Esophagus squamous epithelium (tissue), 5 donors: ENCODE data around the gene RBPJL. TPM values are rescaled to one million over a fixed set of nuclear protein-coding genes. Genes with fewer than 3 reads are reported as not detected.

Source experiments
- DNase-seq: peaks from one replicate; lab custom pipeline; 2025; lab: John Stamatoyannopoulos, UW
- H3K27ac ChIP-seq, 4 donors: fragments of 200-600 bp; sonication (generic); one replicate each; pipeline ENCODE4 v1.5.1; 2016 to 2019; ENCODE audit warnings: mild to moderate bottlenecking in 1 of 4
- H3K27me3 ChIP-seq, 4 donors: fragments of 200-600 bp; sonication (generic); 1 replicate in 3 of 4; 2 replicates in 1 of 4; pipeline versions ENCODE4 v1.5.1 to v1.6.0; 2017 to 2021; ENCODE audit warnings: antibody characterized with exemption in 1 of 4
- H3K36me3 ChIP-seq, 3 donors: fragments of 200-600 bp; sonication (generic); one replicate each; pipeline ENCODE4 v1.5.1; 2016 to 2019
- H3K4me1 ChIP-seq, 3 donors: fragments of 200-600 bp; sonication (generic); one replicate each; pipeline ENCODE4 v1.5.1; 2017 to 2019
- H3K4me3 ChIP-seq, 4 donors: fragments of 200-600 bp; sonication (generic); 1 replicate in 3 of 4; 2 replicates in 1 of 4; pipeline ENCODE4 v1.5.1; 2016 to 2019; ENCODE audit warnings: mild to moderate bottlenecking in 2 of 4, moderate library complexity in 1 of 4
- H3K9me3 ChIP-seq, 3 donors: fragments of 200-600 bp; sonication (generic); one replicate each; pipeline ENCODE4 v1.5.1; 2016 to 2019
- POLR2A ChIP-seq, 4 donors: fragments of 450-650 bp; IDR thresholded peaks; one replicate each; pipeline ENCODE4 v1.6.1; 2017; ENCODE audit warnings: antibody characterized with exemption in 4 of 4, mild to moderate bottlenecking in 4 of 4, moderate library complexity in 3 of 4
- WGBS, 2 donors: methylation state at CpG; one replicate each; pipeline ENCODE4 v1.1.5; 2018; 5-methylcytosine and 5-hydroxymethylcytosine counted together
- intact Hi-C: fragments of 100-400 bp; cut with DNase I; formaldehyde crosslinking; loops from one replicate; pipeline ENCODE4 v1.15.0; 2022
- total RNA-seq, 4 donors: library from RNA; depleted of rRNA; stranded (reverse); fragments of >200 nt; gene quantifications; one replicate each; pipeline ENCODE4 v1.1.0, GENCODE V29; 2016
- TF ChIP-seq, protein P1 (sequence below), 6 experiments: fragments of 450-650 bp in 4 of 6; fragments of 200-600 bp in 2 of 6; sonication (generic) in 2 of 6; IDR thresholded peaks; one replicate each; pipeline ENCODE4 v1.5.1; 2016 to 2019; ENCODE audit warnings: antibody characterized with exemption in 6 of 6, mild to moderate bottlenecking in 4 of 6, moderate library complexity in 4 of 6
- donor health status: DM: yes; HTN: yes; CAD: no.

The RBPJL gene, protein sequence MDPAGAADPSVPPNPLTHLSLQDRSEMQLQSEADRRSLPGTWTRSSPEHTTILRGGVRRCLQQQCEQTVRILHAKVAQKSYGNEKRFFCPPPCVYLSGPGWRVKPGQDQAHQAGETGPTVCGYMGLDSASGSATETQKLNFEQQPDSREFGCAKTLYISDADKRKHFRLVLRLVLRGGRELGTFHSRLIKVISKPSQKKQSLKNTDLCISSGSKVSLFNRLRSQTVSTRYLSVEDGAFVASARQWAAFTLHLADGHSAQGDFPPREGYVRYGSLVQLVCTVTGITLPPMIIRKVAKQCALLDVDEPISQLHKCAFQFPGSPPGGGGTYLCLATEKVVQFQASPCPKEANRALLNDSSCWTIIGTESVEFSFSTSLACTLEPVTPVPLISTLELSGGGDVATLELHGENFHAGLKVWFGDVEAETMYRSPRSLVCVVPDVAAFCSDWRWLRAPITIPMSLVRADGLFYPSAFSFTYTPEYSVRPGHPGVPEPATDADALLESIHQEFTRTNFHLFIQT
- total RNA-seq: not detected

DNA sequence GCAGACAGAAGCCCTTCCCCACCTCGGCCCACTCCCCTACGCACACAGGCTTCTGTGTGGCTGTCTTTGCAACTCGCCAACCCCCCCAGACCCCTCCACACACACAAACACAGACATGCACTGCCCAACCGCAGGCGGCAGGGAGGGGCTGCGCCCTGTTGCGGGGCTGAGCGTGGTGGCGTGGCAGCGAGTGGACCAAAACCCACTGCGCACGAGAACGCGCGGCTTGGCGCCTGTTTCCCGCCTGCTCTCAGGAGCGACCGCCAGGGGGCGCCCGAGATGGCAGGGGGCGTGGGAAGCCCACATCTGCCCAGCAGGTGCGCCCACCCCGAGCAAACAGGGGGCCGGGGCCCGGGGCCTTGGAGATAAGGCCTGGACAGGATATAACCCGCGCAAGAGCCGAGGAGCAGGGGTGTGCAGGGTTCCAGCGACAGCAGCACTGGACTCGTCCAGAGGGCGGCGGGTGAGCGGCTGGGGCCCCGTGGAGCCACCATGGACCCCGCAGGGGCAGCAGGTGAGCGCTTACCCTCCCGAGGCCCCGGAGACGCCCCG, at the start of gene RBPJL:
TSS of gene RBPJL (plus strand) at position 410 of the 552 bp plus-strand sequence. CDS start at position 493, 83 bp downstream.
- WGBS, 2 donors: 2 to 36% methylated on average over 12 to 19 of the region's 41 CpGs
- peaks cover 0 to 85% (median 0%) of the 10 kb centered on the region in 4 donors for H3K27me3 ChIP-seq
- DNase-seq: no peak
- peaks cover 0 to 31% (median 6%) of the 10 kb centered on the region in 3 donors for H3K4me1 ChIP-seq
- H3K36me3 ChIP-seq: no peaks in the 10 kb centered on the region
- TF ChIP-seq POLR2A (IDR thresholded peaks at IDR 0.05): no peak
- TF ChIP-seq, protein P1, sequence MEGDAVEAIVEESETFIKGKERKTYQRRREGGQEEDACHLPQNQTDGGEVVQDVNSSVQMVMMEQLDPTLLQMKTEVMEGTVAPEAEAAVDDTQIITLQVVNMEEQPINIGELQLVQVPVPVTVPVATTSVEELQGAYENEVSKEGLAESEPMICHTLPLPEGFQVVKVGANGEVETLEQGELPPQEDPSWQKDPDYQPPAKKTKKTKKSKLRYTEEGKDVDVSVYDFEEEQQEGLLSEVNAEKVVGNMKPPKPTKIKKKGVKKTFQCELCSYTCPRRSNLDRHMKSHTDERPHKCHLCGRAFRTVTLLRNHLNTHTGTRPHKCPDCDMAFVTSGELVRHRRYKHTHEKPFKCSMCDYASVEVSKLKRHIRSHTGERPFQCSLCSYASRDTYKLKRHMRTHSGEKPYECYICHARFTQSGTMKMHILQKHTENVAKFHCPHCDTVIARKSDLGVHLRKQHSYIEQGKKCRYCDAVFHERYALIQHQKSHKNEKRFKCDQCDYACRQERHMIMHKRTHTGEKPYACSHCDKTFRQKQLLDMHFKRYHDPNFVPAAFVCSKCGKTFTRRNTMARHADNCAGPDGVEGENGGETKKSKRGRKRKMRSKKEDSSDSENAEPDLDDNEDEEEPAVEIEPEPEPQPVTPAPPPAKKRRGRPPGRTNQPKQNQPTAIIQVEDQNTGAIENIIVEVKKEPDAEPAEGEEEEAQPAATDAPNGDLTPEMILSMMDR (IDR thresholded peaks at IDR 0.05): peak in 5 of 6 experiments; percentile 40 to 72 (median 61)
- H3K27ac ChIP-seq: no peak within 1 kb of the TSS
- H3K9me3 ChIP-seq: no peaks in the 10 kb centered on the region
- peak within 1 kb of the TSS in 1 of 4 donors; percentile 19 for H3K4me3 ChIP-seq
- intact Hi-C loops: no loop called here

DNA sequence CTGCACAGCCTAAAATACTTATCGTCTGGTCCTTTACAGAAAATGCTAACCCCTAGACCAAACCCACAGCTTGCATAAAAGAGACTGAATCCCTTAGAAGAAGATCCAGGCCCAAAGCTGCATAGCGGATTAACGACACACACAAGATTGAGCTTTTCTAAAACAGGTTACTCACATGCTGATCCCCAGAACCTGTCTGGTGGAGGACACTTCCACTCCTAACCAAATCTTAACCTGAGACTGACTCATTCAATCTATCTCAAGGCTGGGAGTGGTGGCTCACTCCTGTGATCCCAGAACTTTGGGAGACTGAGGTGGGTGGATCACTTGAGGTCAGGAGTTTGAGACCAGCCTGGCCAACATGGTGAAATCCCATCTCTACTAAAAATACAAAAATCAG, 49.5 kb upstream of the RBPJL start:
- TF ChIP-seq, protein P1 (IDR thresholded peaks at IDR 0.05): no peak
- TF ChIP-seq POLR2A (IDR thresholded peaks at IDR 0.05): no peak
- WGBS, 2 donors: 39 to 82% methylated on average over 3 of the region's 3 CpGs
- Histone ChIP-seq H3K27me3 (peaks cover 0 to 31% (median 0%) of the 10 kb centered on the region in 4 donors), H3K4me3 (no peak overlapping the region), H3K27ac (peak overlapping the region in 2 of 4 donors; percentile 27 to 34), H3K4me1 (peaks cover 16 to 59% (median 36%) of the 10 kb centered on the region in 3 donors), H3K36me3 (no peaks in the 10 kb centered on the region), H3K9me3 (no peaks in the 10 kb centered on the region)
- intact Hi-C loops: no loop called here
- DNase-seq: no peak

DNA sequence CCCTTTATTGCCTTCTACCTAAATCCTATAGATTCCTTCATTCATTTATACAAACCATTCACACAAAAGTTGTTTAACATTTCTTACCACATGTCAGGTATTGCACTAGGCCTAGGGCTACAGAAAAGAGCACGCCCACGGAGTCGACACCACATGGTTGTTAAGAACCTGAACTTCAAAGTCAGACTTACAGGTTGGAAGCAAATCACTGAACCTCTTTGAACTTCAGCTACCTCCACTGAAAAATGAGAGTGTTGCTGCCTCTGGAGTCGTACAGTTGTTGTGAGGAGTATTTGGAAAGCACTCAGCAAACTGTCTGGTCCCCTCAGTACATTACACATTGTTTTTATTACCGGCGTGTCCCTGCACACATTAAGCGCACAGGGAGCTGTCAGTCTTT, 48.9 kb upstream of the RBPJL start:
- Histone ChIP-seq H3K4me1 (peaks cover 16 to 53% (median 30%) of the 10 kb centered on the region in 3 donors), H3K27me3 (peaks cover 0 to 29% (median 0%) of the 10 kb centered on the region in 4 donors), H3K4me3 (no peak overlapping the region), H3K36me3 (no peaks in the 10 kb centered on the region), H3K27ac (peak overlapping the region in 1 of 4 donors; percentile 34), H3K9me3 (no peaks in the 10 kb centered on the region)
- 44 to 82% methylated on average over 7 of the region's 7 CpGs for WGBS, 2 donors
- TF ChIP-seq POLR2A (IDR thresholded peaks at IDR 0.05): no peak
- TF ChIP-seq, protein P1 (IDR thresholded peaks at IDR 0.05): no peak
- no peak for DNase-seq
- intact Hi-C loops: no loop called here

DNA sequence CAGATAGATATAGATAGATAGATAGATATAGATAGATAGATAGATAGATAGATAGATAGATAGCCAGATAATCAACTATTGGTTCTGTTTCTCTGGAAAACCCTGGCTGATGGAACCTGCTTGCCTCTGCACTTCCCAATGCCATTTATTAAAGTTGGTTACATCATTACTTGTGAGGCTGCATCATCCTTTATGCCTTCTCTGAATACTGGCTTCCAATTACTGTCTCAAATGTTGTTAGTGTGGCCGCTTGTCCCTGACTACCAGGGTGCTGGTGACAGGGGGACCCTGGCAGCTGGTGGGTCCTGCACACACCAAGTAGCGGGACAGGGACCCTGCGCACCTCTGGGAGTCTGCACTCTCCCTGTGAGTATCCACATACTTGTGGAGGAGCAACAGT, 48.4 kb upstream of the RBPJL start:
- Histone ChIP-seq H3K4me3 (no peak overlapping the region), H3K27ac (no peak overlapping the region), H3K36me3 (no peaks in the 10 kb centered on the region), H3K4me1 (peaks cover 16 to 48% (median 25%) of the 10 kb centered on the region in 3 donors), H3K9me3 (no peaks in the 10 kb centered on the region), H3K27me3 (peaks cover 0 to 23% (median 0%) of the 10 kb centered on the region in 4 donors)
- TF ChIP-seq, protein P1 (IDR thresholded peaks at IDR 0.05): no peak
- no peak for TF ChIP-seq POLR2A (IDR thresholded peaks at IDR 0.05)
- intact Hi-C loops: no loop called here
- 87 to 100% methylated on average over 1 to 3 of the region's 3 CpGs for WGBS, 2 donors
- no peak for DNase-seq

DNA sequence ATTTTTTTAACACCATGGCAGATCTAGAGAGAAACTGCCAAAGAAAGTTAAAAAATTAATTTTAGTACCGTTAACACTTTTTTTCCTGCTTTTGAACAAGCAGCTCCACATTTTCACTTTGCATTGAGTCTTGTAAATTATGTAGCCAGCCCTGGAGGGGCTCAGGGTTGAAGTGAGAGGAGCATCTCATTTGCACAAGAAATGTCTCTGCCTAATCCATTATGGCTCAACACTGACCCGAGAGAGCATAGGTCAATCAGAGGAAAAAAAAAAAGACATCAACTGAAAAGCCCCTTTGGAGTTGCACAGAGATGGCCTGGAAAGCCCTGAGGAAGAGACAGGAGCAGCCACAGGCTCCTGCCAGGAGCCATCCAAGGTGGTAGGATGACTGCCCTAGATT, 48.0 kb upstream of the RBPJL start:
- 54 to 67% methylated on average over 2 of the region's 2 CpGs for WGBS, 2 donors
- H3K4me3 ChIP-seq: no peak overlapping the region

More for the DNA sequence above, 48.0 kb upstream of the RBPJL start:
- intact Hi-C loops: no loop called here
- peaks cover 0 to 22% (median 0%) of the 10 kb centered on the region in 4 donors for H3K27me3 ChIP-seq
- TF ChIP-seq, protein P1 (IDR thresholded peaks at IDR 0.05): no peak
- no peak for TF ChIP-seq POLR2A (IDR thresholded peaks at IDR 0.05)
- H3K27ac ChIP-seq: no peak overlapping the region
- peaks cover 16 to 44% (median 22%) of the 10 kb centered on the region in 3 donors for H3K4me1 ChIP-seq
- no peak for DNase-seq
- H3K36me3 ChIP-seq: no peaks in the 10 kb centered on the region
- H3K9me3 ChIP-seq: no peaks in the 10 kb centered on the region
